ENCODE measurements around the gene KIF9. TPM values are rescaled to one million over a fixed set of nuclear protein-coding genes. Genes with fewer than 3 reads are reported as not detected.

KIF9 gene
- polyA plus RNA-seq, 1 donor from 2014 or later, result 15.6 TPM

GRCh38 chr3:47274652-47275051 is 7.9 kb downstream of the KIF9 start:
- Histone ChIP-seq H2AFZ (ENCODE audit: low read depth, low read length) (no peak overlapping the region), H3K27ac (ENCODE audit: low read length) (no peak overlapping the region), H3K9ac (ENCODE audit: low read length) (no peak overlapping the region), H3K9me3 (ENCODE audit: low read length) (no peaks in the 10 kb centered on the region), H3K4me3 (ENCODE audit: low read length) (no peak overlapping the region), H3K9me2 (ENCODE audit: insufficient read depth, low read length) (no peaks in the 10 kb centered on the region), H3K4me2 (ENCODE audit: low read length) (no peak overlapping the region), H3K79me2 (replicated peaks; ENCODE audit: insufficient read depth, low read length) (no peaks in the 10 kb centered on the region), H4K20me1 (ENCODE audit: insufficient read depth) (no peaks in the 10 kb centered on the region), H3K27me3 (ENCODE audit: insufficient read depth, low read depth, low read length) (no peaks in the 10 kb centered on the region), H3K36me3 (ENCODE audit: insufficient read depth, low read length) (no peaks in the 10 kb centered on the region), H3F3A (ENCODE audit: insufficient read depth, low read length, poor library complexity, severe bottlenecking) (no peaks in the 10 kb centered on the region)
- no peak for TF ChIP-seq CTCF (IDR thresholded peaks at IDR 0.05; ENCODE audit: poor library complexity, severe bottlenecking)
- TF ChIP-seq EP300 (conservative IDR thresholded peaks at IDR 0.05; ENCODE audit: poor library complexity, severe bottlenecking), result no peak
- no peak for TF ChIP-seq MXI1 (conservative IDR thresholded peaks at IDR 0.05; ENCODE audit: poor library complexity, severe bottlenecking)
- no peak for TF ChIP-seq REST (IDR thresholded peaks at IDR 0.05; ENCODE audit: borderline replicate concordance)
- no peak for TF ChIP-seq POLR2AphosphoS5 (IDR thresholded peaks at IDR 0.05)
- no peak for TF ChIP-seq SMC3 (conservative IDR thresholded peaks at IDR 0.05; ENCODE audit: poor library complexity)
- no peak for TF ChIP-seq EZH2 (IDR thresholded peaks at IDR 0.05; ENCODE audit: borderline replicate concordance, insufficient read depth, low read length, poor library complexity, severe bottlenecking)
- no peak for TF ChIP-seq RAD21 (conservative IDR thresholded peaks at IDR 0.05)
- no peak for TF ChIP-seq TAF1 (IDR thresholded peaks at IDR 0.05; ENCODE audit: low read depth)

GRCh38 chr3:47273564-47273963 is 9.0 kb downstream of the KIF9 start:
- Histone ChIP-seq H3F3A (ENCODE audit: insufficient read depth, low read length, poor library complexity, severe bottlenecking) (no peaks in the 10 kb centered on the region), H3K4me2 (ENCODE audit: low read length) (no peak overlapping the region), H3K9me3 (ENCODE audit: low read length) (no peaks in the 10 kb centered on the region), H2AFZ (ENCODE audit: low read depth, low read length) (no peak overlapping the region), H3K4me3 (ENCODE audit: low read length) (no peak overlapping the region), H3K27ac (ENCODE audit: low read length) (no peak overlapping the region), H3K79me2 (replicated peaks; ENCODE audit: insufficient read depth, low read length) (no peaks in the 10 kb centered on the region), H3K27me3 (ENCODE audit: insufficient read depth, low read depth, low read length) (no peaks in the 10 kb centered on the region), H3K36me3 (ENCODE audit: insufficient read depth, low read length) (no peaks in the 10 kb centered on the region), H4K20me1 (ENCODE audit: insufficient read depth) (no peaks in the 10 kb centered on the region), H3K9me2 (ENCODE audit: insufficient read depth, low read length) (no peaks in the 10 kb centered on the region), H3K9ac (ENCODE audit: low read length) (no peak overlapping the region)
- no peak for TF ChIP-seq MXI1 (conservative IDR thresholded peaks at IDR 0.05; ENCODE audit: poor library complexity, severe bottlenecking)
- TF ChIP-seq EP300 (conservative IDR thresholded peaks at IDR 0.05; ENCODE audit: poor library complexity, severe bottlenecking), result no peak
- no peak for TF ChIP-seq EZH2 (IDR thresholded peaks at IDR 0.05; ENCODE audit: borderline replicate concordance, insufficient read depth, low read length, poor library complexity, severe bottlenecking)
- TF ChIP-seq POLR2AphosphoS5 (IDR thresholded peaks at IDR 0.05), result no peak
- TF ChIP-seq TAF1 (IDR thresholded peaks at IDR 0.05; ENCODE audit: low read depth), result no peak
- TF ChIP-seq RAD21 (conservative IDR thresholded peaks at IDR 0.05), result no peak
- no peak for TF ChIP-seq CTCF (IDR thresholded peaks at IDR 0.05; ENCODE audit: poor library complexity, severe bottlenecking)
- no peak for TF ChIP-seq REST (IDR thresholded peaks at IDR 0.05; ENCODE audit: borderline replicate concordance)
- TF ChIP-seq SMC3 (conservative IDR thresholded peaks at IDR 0.05; ENCODE audit: poor library complexity), result no peak
